Skeletal muscle tissue (tissue), 4 donors: Measurements from ENCODE around the gene CCL19. TPM values are rescaled to one million over a fixed set of nuclear protein-coding genes. Genes with fewer than 3 reads are reported as not detected.

ENCODE experiments used
- H3K27ac ChIP-seq: one replicate; pipeline ENCODE4 v1.7.0; 2013; ENCODE audit warnings: mild to moderate bottlenecking, low read depth, low read length, inconsistent platforms
- H3K27me3 ChIP-seq, 3 donors: one replicate each; pipeline ENCODE4 v1.7.0; 2013; ENCODE audit warnings: low read length in 3 of 3; ENCODE audit not compliant: control insufficient read depth in 3 of 3, insufficient read depth in 3 of 3
- H3K36me3 ChIP-seq, 3 donors: one replicate each; pipeline ENCODE4 v1.7.0; 2013; ENCODE audit warnings: low read length in 3 of 3; ENCODE audit not compliant: control insufficient read depth in 3 of 3, insufficient read depth in 3 of 3
- H3K4me1 ChIP-seq, 3 donors: one replicate each; pipeline ENCODE4 v1.7.0; 2013; ENCODE audit warnings: low read length in 3 of 3, mild to moderate bottlenecking in 3 of 3; ENCODE audit not compliant: control insufficient read depth in 3 of 3, insufficient read depth in 3 of 3
- H3K4me3 ChIP-seq, 3 donors: one replicate each; pipeline ENCODE4 v1.7.0; 2013; ENCODE audit warnings: low read length in 3 of 3
- H3K9ac ChIP-seq, 3 donors: one replicate each; pipeline ENCODE4 v1.7.0; 2013; ENCODE audit warnings: low read length in 3 of 3, mild to moderate bottlenecking in 3 of 3, moderate library complexity in 2 of 3, low read depth in 1 of 3
- H3K9me3 ChIP-seq, 3 donors: one replicate each; pipeline ENCODE4 v1.7.0; 2013; ENCODE audit warnings: low read length in 3 of 3; ENCODE audit not compliant: control insufficient read depth in 3 of 3
- total RNA-seq: library from RNA; depleted of rRNA; stranded (reverse); fragments of >200 nt; gene quantifications from one replicate; pipeline ENCODE4 v1.2.3, GENCODE V29; 2014
- donor health status: Osteomylitis.

The CCL19 gene
- total RNA-seq, 1 donor from 2014 or later, result not detected

DNA sequence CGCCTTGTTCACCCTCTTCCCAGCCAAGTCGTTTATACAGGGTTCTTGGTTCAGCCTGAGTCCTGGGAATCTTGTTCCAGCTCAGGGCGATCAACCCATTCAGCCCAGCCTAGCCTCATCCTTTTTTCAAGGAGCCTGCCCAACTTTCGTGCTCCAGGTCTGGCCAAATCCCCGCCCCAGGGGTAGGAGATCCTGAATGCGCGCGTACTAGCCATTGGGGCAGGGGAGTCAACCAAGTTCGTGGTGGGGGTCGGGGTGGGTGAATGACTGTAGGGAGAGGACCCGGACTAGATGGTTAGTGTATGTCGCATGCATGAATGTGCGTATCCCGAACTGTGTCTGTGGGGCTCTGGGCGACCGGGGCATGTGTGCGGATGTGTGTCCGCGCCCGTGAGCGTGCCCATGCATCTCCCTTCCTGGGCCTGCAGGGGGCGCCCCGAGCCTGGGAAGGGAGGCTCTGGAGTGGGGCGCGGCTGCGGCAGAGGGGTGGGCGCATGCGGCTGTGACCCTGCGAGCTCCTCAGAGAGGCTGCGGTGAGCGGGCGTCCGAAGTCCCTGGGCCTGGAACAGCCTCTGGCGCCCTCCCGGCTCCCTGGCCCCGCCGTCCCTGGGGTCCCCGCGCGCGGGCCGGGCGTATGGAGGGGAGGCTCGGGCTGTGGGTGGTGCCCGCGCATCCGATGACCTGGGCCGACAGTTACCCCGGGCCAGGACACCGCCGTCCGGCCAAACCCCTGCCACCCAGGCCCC is 10.1 kb upstream of the CCL19 start:
- Histone ChIP-seq H3K36me3 (no peaks in the 10 kb centered on the region), H3K27me3 (no peaks in the 10 kb centered on the region), H3K4me3 (peak overlapping the region; percentile 56 to 83 (median 81)), H3K27ac (peak overlapping the region; percentile 54), H3K4me1 (peaks cover 3 to 9% (median 6%) of the 10 kb centered on the region in 3 donors), H3K9me3 (no peaks in the 10 kb centered on the region), H3K9ac (peak overlapping the region in 2 of 3 donors; percentile 67 to 72)

GRCh38 chr9:34694811-34695210 is 3.7 kb upstream of the CCL19 start:
- H3K27me3 ChIP-seq, result no peaks in the 10 kb centered on the region

GRCh38 chr9:34693560-34693959 is 2.5 kb upstream of the CCL19 start:
- Histone ChIP-seq H3K4me3 (no peak overlapping the region), H3K9me3 (no peaks in the 10 kb centered on the region), H3K27ac (no peak overlapping the region), H3K27me3 (no peaks in the 10 kb centered on the region), H3K9ac (no peak overlapping the region), H3K36me3 (no peaks in the 10 kb centered on the region), H3K4me1 (peaks cover 0 to 8% (median 4%) of the 10 kb centered on the region in 3 donors)

More at GRCh38 chr9:34694811-34695210, 3.7 kb upstream of the CCL19 start:
- no peak overlapping the region for H3K9ac ChIP-seq
- H3K4me3 ChIP-seq, result no peak overlapping the region
- peaks cover 0 to 8% (median 4%) of the 10 kb centered on the region in 3 donors for H3K4me1 ChIP-seq
- no peaks in the 10 kb centered on the region for H3K36me3 ChIP-seq
- H3K27ac ChIP-seq, result no peak overlapping the region
- H3K9me3 ChIP-seq, result no peaks in the 10 kb centered on the region

DNA sequence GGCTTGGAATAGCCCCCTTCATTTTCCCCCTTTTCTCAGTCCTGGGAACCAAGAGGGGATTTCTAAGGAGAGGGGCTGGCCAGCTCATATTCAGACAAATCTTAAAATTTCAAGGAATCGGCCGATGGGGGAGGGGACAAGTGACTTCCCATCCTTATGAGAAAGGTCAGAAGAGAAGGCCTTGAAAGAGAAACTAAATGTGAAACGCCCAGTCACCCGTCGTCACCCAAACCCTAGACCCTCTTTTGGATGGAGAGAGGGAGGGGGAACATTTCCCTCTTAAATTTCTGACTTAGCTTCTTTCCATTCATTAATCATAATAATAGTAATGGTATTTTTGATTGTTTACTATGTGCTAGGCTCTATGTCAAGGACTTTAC is 850 bp upstream of the CCL19 start:
- Histone ChIP-seq H3K36me3 (no peaks in the 10 kb centered on the region), H3K9ac (no peak overlapping the region), H3K27me3 (no peaks in the 10 kb centered on the region), H3K9me3 (no peaks in the 10 kb centered on the region), H3K4me3 (no peak overlapping the region), H3K27ac (no peak overlapping the region), H3K4me1 (peaks cover 0 to 8% (median 4%) of the 10 kb centered on the region in 3 donors)

- H3K4me3 ChIP-seq, result no peak overlapping the region
- H3K27ac ChIP-seq, result no peak overlapping the region
- no peaks in the 10 kb centered on the region for H3K27me3 ChIP-seq
- H3K9me3 ChIP-seq, result no peaks in the 10 kb centered on the region
- H3K9ac ChIP-seq, result peak overlapping the region in 1 of 3 donors; percentile 20
- H3K4me1 ChIP-seq, result peaks cover 0 to 16% (median 4%) of the 10 kb centered on the region in 3 donors
- no peaks in the 10 kb centered on the region for H3K36me3 ChIP-seq
Measured at GRCh38 chr9:34689512-34689911, 1.6 kb downstream of the CCL19 start.

- H3K27ac ChIP-seq, result no peak overlapping the region
- H3K4me1 ChIP-seq, result peaks cover 0 to 16% (median 4%) of the 10 kb centered on the region in 3 donors
- H3K9me3 ChIP-seq, result no peaks in the 10 kb centered on the region
- H3K9ac ChIP-seq, result no peak overlapping the region
- no peaks in the 10 kb centered on the region for H3K27me3 ChIP-seq
- no peaks in the 10 kb centered on the region for H3K36me3 ChIP-seq
- H3K4me3 ChIP-seq, result no peak overlapping the region
Measured at GRCh38 chr9:34689116-34689470, 2.0 kb downstream of the CCL19 start.

- H3K4me1 ChIP-seq, result peaks cover 0 to 16% (median 4%) of the 10 kb centered on the region in 3 donors
- H3K4me3 ChIP-seq, result no peak overlapping the region
- no peaks in the 10 kb centered on the region for H3K27me3 ChIP-seq
- no peaks in the 10 kb centered on the region for H3K36me3 ChIP-seq
- no peak overlapping the region for H3K9ac ChIP-seq
- no peak overlapping the region for H3K27ac ChIP-seq
- H3K9me3 ChIP-seq, result no peaks in the 10 kb centered on the region
Measured at GRCh38 chr9:34688329-34689115, 2.6 kb downstream of the CCL19 start.

GRCh38 chr9:34687276-34688030 is 3.6 kb downstream of the CCL19 start:
- H3K4me3 ChIP-seq, result no peak overlapping the region
- H3K4me1 ChIP-seq, result peaks cover 0 to 16% (median 4%) of the 10 kb centered on the region in 3 donors
- no peaks in the 10 kb centered on the region for H3K27me3 ChIP-seq
- no peaks in the 10 kb centered on the region for H3K9me3 ChIP-seq
- H3K9ac ChIP-seq, result no peak overlapping the region
- no peak overlapping the region for H3K27ac ChIP-seq
- H3K36me3 ChIP-seq, result no peaks in the 10 kb centered on the region

DNA sequence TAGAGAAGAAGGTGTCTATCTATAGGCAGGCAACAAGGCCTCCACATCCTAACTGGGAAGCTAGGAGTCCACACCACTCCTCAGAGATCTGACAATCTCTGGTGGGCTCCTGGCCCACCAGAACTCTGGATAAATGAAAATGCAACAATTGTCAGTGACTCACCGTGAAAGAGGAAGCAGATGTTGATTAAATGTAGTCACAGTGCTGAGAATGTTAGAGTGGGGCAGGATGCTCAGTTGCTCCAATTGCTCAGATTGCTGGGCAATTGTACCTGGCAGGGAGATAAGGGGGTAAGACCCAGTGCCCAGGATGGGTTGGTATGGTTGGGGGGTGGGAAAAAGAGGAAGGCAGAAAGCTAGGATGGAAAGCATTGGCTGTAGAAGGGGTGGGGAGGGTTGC is 4.3 kb downstream of the CCL19 start:
- H3K9ac ChIP-seq, result no peak overlapping the region
- no peaks in the 10 kb centered on the region for H3K36me3 ChIP-seq
- no peak overlapping the region for H3K27ac ChIP-seq
- no peaks in the 10 kb centered on the region for H3K27me3 ChIP-seq
- no peak overlapping the region for H3K4me3 ChIP-seq
- peaks cover 0 to 16% (median 4%) of the 10 kb centered on the region in 3 donors for H3K4me1 ChIP-seq
- H3K9me3 ChIP-seq, result no peaks in the 10 kb centered on the region
